CD14-positive monocyte (primary cell): Measurements from ENCODE around the gene IGF1. TPM values are rescaled to one million over a fixed set of nuclear protein-coding genes. Genes with fewer than 3 reads are reported as not detected.
"Not testable (repeated sequence)": the region's sequence is repeated elsewhere in the genome, so short reads cannot be mapped to it uniquely, and the experiment has no call there.

Source experiments
- DNase-seq, 3 donors: peaks; one replicate each; pipeline ENCODE4 v3.0.0-alpha.2; 2011 to 2022
- H2AFZ ChIP-seq: 2 replicates; pipeline ENCODE4 v1.6.0; 2012; ENCODE audit warnings: mild to moderate bottlenecking, low read depth, low read length, inconsistent platforms; ENCODE audit not compliant: insufficient read depth, poor library complexity, severe bottlenecking
- H3K27ac ChIP-seq, 2 donors: 1 replicate in 1 of 2; 2 replicates in 1 of 2; pipeline ENCODE4 v1.5.1; 2012 to 2013; ENCODE audit warnings: low read length in 2 of 2, control low read depth in 1 of 2, inconsistent platforms in 1 of 2, low read depth in 1 of 2, mild to moderate bottlenecking in 1 of 2
- H3K27me3 ChIP-seq, 2 donors: one replicate each; pipeline versions ENCODE4 v1.6.0 to v1.6.1; 2011 to 2013; ENCODE audit warnings: low read length in 2 of 2; ENCODE audit not compliant: control insufficient read depth in 2 of 2, insufficient read depth in 2 of 2
- H3K36me3 ChIP-seq, 2 donors: replicated peaks in 1 of 2; 1 replicate in 1 of 2; 2 replicates in 1 of 2; pipeline versions ENCODE4 v1.5.1 to v1.6.1; 2012 to 2013; ENCODE audit warnings: low read length in 2 of 2, control low read depth in 1 of 2, inconsistent platforms in 1 of 2, mild to moderate bottlenecking in 1 of 2; ENCODE audit not compliant: insufficient read depth in 2 of 2, control insufficient read depth in 1 of 2
- H3K4me1 ChIP-seq, 2 donors: 1 replicate in 1 of 2; 2 replicates in 1 of 2; pipeline versions ENCODE4 v1.5.1 to v1.6.1; 2012 to 2013; ENCODE audit warnings: low read length in 2 of 2, control low read depth in 1 of 2, inconsistent platforms in 1 of 2, mild to moderate bottlenecking in 1 of 2, moderate library complexity in 1 of 2; ENCODE audit not compliant: insufficient read depth in 2 of 2, control insufficient read depth in 1 of 2
- H3K4me2 ChIP-seq: replicated peaks from 2 replicates; pipeline ENCODE3; 2012; ENCODE audit warnings: low read length, moderate library complexity, mild to moderate bottlenecking; ENCODE audit not compliant: poor library complexity, severe bottlenecking; ENCODE audit errors: extremely low read depth
- H3K4me3 ChIP-seq, 3 experiments: fragments of 200-600 bp in 1 of 3; sonication (generic) in 1 of 3; replicated peaks in 1 of 3; 1 replicate in 2 of 3; 2 replicates in 1 of 3; pipeline ENCODE4 v1.5.1; 2011 to 2013; ENCODE audit warnings: low read length in 3 of 3, mild to moderate bottlenecking in 3 of 3, control low read depth in 2 of 3, low read depth in 2 of 3, inconsistent platforms in 1 of 3, moderate library complexity in 1 of 3
- H3K79me2 ChIP-seq: 2 replicates; pipeline ENCODE4 v1.6.0; 2012; ENCODE audit warnings: mild to moderate bottlenecking, control low read depth, inconsistent platforms, low read length, moderate library complexity; ENCODE audit not compliant: insufficient read depth
- H3K9ac ChIP-seq: 2 replicates; pipeline ENCODE4 v1.6.0; 2017; ENCODE audit warnings: low read length, mild to moderate bottlenecking; ENCODE audit not compliant: insufficient read depth, poor library complexity, severe bottlenecking
- H3K9me3 ChIP-seq, 2 donors: replicated peaks in 1 of 2; 1 replicate in 1 of 2; 2 replicates in 1 of 2; pipeline versions ENCODE4 v1.5.1 to v1.6.1; 2012 to 2013; ENCODE audit warnings: low read length in 2 of 2, control low read depth in 1 of 2; ENCODE audit not compliant: control insufficient read depth in 1 of 2, insufficient read depth in 1 of 2
- H4K20me1 ChIP-seq: 2 replicates; pipeline ENCODE4 v1.6.0; 2012; ENCODE audit warnings: mild to moderate bottlenecking, low read length, control low read depth, moderate library complexity; ENCODE audit not compliant: insufficient read depth
- H3K27ac Mint-ChIP-seq, 7 donors: one replicate each; pipeline ENCODE4 v1.8.0; 2020; ENCODE audit warnings: mild to moderate bottlenecking in 7 of 7, mixed read lengths in 7 of 7, moderate library complexity in 6 of 7, inconsistent platforms in 2 of 7
- H3K27me3 Mint-ChIP-seq, 3 donors: one replicate each; pipeline ENCODE4 v1.8.0; 2021 to 2022; ENCODE audit warnings: low read depth in 3 of 3, mild to moderate bottlenecking in 3 of 3, mixed read lengths in 3 of 3, moderate library complexity in 3 of 3, inconsistent platforms in 1 of 3
- H3K36me3 Mint-ChIP-seq, 2 donors: one replicate each; pipeline ENCODE4 v1.8.0; 2020; ENCODE audit warnings: mixed read lengths in 2 of 2, inconsistent platforms in 1 of 2, mild to moderate bottlenecking in 1 of 2
- H3K4me1 Mint-ChIP-seq: one replicate; pipeline ENCODE4 v1.8.0; 2020; ENCODE audit warnings: mild to moderate bottlenecking, mixed read lengths
- H3K4me3 Mint-ChIP-seq, 2 donors: one replicate each; pipeline ENCODE4 v1.8.0; 2020; ENCODE audit warnings: mild to moderate bottlenecking in 2 of 2, mixed read lengths in 2 of 2, moderate library complexity in 1 of 2
- H3K9me3 Mint-ChIP-seq, 7 donors: one replicate each; pipeline ENCODE4 v1.8.0; 2020 to 2022; ENCODE audit warnings: mixed read lengths in 7 of 7, mild to moderate bottlenecking in 6 of 7, moderate library complexity in 6 of 7, inconsistent platforms in 2 of 7
- CTCF ChIP-seq: fragments of 200-600 bp; IDR thresholded peaks from one replicate; pipeline ENCODE4 v1.8.0; 2022; ENCODE audit warnings: antibody characterized with exemption, mild to moderate bottlenecking
- WGBS: methylation state at CpG from one replicate; pipeline ENCODE4 v1.1.5; 2013; ENCODE audit warnings: missing lambda C conversion rate; ENCODE audit not compliant: insufficient coverage; 5-methylcytosine and 5-hydroxymethylcytosine counted together
- intact Hi-C, 2 donors: fragments of 100-400 bp; cut with micrococcal nuclease; formaldehyde crosslinking; loops; one replicate each; pipeline versions ENCODE4 v1.15.0 to v1.15.1; 2023
- polyA plus RNA-seq, 3 donors: library from polyadenylated mRNA; depleted of rRNA in 1 of 3; unstranded in 2 of 3; stranded (reverse) in 1 of 3; fragments of 300-500 nt in 2 of 3; fragments of >200 nt in 1 of 3; fragmentation: Illumina TruSeq in 2 of 3; gene quantifications; 1 replicate in 2 of 3; 2 replicates in 1 of 3; pipeline ENCODE4 v1.2.3, GENCODE V29; 2012 to 2021

The IGF1 gene
- polyA plus RNA-seq, 3 donors: not detected

GRCh38 chr12:102452605-102453004, 27.8 kb downstream of the IGF1 start:
- Histone ChIP-seq H3K27ac (no peak overlapping the region), H3K9me3 (no peaks in the 10 kb centered on the region), H4K20me1 (no peaks in the 10 kb centered on the region), H3K79me2 (no peaks in the 10 kb centered on the region), H3K4me2 (no peak overlapping the region), H3K27me3 (no peaks in the 10 kb centered on the region), H3K9ac (no peak overlapping the region), H3K4me3 (no peak overlapping the region), H3K36me3 (no peaks in the 10 kb centered on the region), H2AFZ (no peak overlapping the region), H3K4me1 (no peaks in the 10 kb centered on the region)
- no peak for TF ChIP-seq CTCF
- intact Hi-C loops: no loop called here
- no peak for DNase-seq
- H3K4me3 Mint-ChIP-seq: no peak overlapping the region
- H3K27ac Mint-ChIP-seq: no peak overlapping the region
- peaks cover 0 to 7% (median under 1%) of the 10 kb centered on the region in 7 donors for H3K9me3 Mint-ChIP-seq
- 100% methylated on average over 2 of the region's 2 CpGs for WGBS
- H3K4me1 Mint-ChIP-seq: peaks cover 2% of the 10 kb centered on the region
- H3K27me3 Mint-ChIP-seq: no peaks in the 10 kb centered on the region
- H3K36me3 Mint-ChIP-seq: no peaks in the 10 kb centered on the region

DNA sequence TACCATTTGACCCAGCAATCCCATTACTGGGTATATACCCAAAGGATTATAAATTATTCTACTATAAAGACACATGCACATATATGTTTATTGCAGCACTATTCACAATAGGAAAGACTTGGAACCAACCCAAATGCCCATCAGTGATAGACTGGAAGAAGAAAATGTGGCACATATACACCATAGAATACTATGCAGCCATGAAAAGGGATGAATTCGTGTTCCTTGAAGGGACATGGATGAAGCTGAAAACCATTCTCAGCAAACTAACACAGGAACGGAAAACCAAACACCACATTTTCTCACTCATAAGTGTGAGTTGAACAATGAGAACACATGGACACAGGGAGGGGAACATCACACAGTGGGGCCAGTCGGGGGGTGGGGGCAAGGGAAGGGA, 31.3 kb downstream of the IGF1 start:
- H4K20me1 ChIP-seq, H3K27me3 Mint-ChIP-seq, H3K9me3 Mint-ChIP-seq, H3K4me3 Mint-ChIP-seq, H3K9me3 ChIP-seq, DNase-seq, H3K9ac ChIP-seq, intact Hi-C loops, H3K4me1 Mint-ChIP-seq, H3K27me3 ChIP-seq, H3K4me3 ChIP-seq, H3K4me2 ChIP-seq, H3K4me1 ChIP-seq, H3K27ac Mint-ChIP-seq, H3K79me2 ChIP-seq, H3K27ac ChIP-seq, H3K36me3 ChIP-seq, H3K36me3 Mint-ChIP-seq, H2AFZ ChIP-seq: not testable (repeated sequence)
- 100% methylated on average over 1 of the region's 3 CpGs for WGBS

DNA sequence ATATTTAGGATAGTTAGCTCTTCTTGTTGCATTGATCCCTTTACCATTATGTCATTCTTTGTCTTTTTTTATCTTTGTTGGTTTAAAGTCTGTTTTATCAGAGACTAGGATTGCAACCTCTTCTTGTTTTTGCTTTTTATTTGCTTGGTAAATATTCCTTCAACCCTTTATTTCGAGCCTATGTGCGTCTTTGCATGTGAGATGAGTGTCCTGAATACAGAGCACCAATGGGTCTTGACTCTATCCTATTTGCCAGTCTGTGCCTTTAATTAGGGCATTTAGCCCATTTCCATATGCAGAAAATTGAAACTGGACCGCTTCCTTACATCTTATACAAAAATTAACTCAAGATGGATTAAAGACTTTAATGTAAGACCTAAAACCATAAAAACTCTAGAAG, 32.9 kb downstream of the IGF1 start:
- H3K27ac ChIP-seq, intact Hi-C loops, H3K36me3 Mint-ChIP-seq, H3K4me3 Mint-ChIP-seq, H3K9me3 ChIP-seq, H3K4me1 ChIP-seq, H2AFZ ChIP-seq, H3K4me1 Mint-ChIP-seq, H3K36me3 ChIP-seq, H3K27me3 Mint-ChIP-seq, H3K27me3 ChIP-seq, H3K9ac ChIP-seq, H3K79me2 ChIP-seq, H3K4me3 ChIP-seq, H3K4me2 ChIP-seq, DNase-seq, H4K20me1 ChIP-seq, H3K27ac Mint-ChIP-seq: not testable (repeated sequence)
- peaks cover 4 to 11% (median 6%) of the 10 kb centered on the region in 7 donors for H3K9me3 Mint-ChIP-seq
- 100% methylated on average over 1 of the region's 3 CpGs for WGBS
